Measurements from ENCODE around the gene GDNF.
"Not testable (repeated sequence)": the region's sequence is repeated elsewhere in the genome, so short reads cannot be mapped to it uniquely, and the experiment has no call there.

GDNF gene

GRCh38 chr5:37816331-37816730 lies 23.5 kb downstream of the GDNF start:
- no peak for DNase-seq (ENCODE audit: low read depth in 2 of 2)

GRCh38 chr5:37815913-37816312 lies 23.9 kb downstream of the GDNF start:
- DNase-seq (ENCODE audit: low read depth in 2 of 2) = no peak

GRCh38 chr5:37814699-37815098 lies 25.1 kb downstream of the GDNF start:
- no peak for DNase-seq (ENCODE audit: low read depth in 2 of 2)

GRCh38 chr5:37812365-37812764 lies 27.5 kb downstream of the GDNF start:
- no peak for DNase-seq (ENCODE audit: low read depth in 2 of 2)

- DNase-seq (ENCODE audit: low read depth in 2 of 2) = no peak
Observed at GRCh38 chr5:37811866-37812265, 28.0 kb downstream of the GDNF start.

- DNase-seq (ENCODE audit: low read depth in 2 of 2) = no peak
Observed at GRCh38 chr5:37810311-37810710, 29.5 kb downstream of the GDNF start.

- no peak for DNase-seq (ENCODE audit: low read depth in 2 of 2)
Observed at GRCh38 chr5:37808945-37809344, 30.9 kb downstream of the GDNF start.

GRCh38 chr5:37807621-37808301 lies 32.1 kb downstream of the GDNF start:
- no peak for DNase-seq (ENCODE audit: low read depth in 2 of 2)

GRCh38 chr5:37807015-37807414 lies 32.8 kb downstream of the GDNF start:
- DNase-seq (ENCODE audit: low read depth in 2 of 2) = no peak

GRCh38 chr5:37806476-37806875 lies 33.4 kb downstream of the GDNF start:
- no peak for DNase-seq (ENCODE audit: low read depth in 2 of 2)

GRCh38 chr5:37806016-37806415 lies 33.8 kb downstream of the GDNF start:
- no peak for DNase-seq (ENCODE audit: low read depth in 2 of 2)

- DNase-seq (ENCODE audit: low read depth in 2 of 2) = no peak
Observed at GRCh38 chr5:37804401-37804800, 35.4 kb downstream of the GDNF start.

GRCh38 chr5:37803487-37803886 lies 36.4 kb downstream of the GDNF start:
- DNase-seq (ENCODE audit: low read depth in 2 of 2) = no peak

- DNase-seq (ENCODE audit: low read depth in 2 of 2) = no peak
Observed at GRCh38 chr5:37801521-37801920, 38.3 kb downstream of the GDNF start.

- no peak for DNase-seq (ENCODE audit: low read depth in 2 of 2)
Observed at GRCh38 chr5:37799865-37800421, 39.9 kb downstream of the GDNF start.

GRCh38 chr5:37796435-37796834 lies 43.4 kb downstream of the GDNF start:
- not testable (repeated sequence) for DNase-seq (ENCODE audit: low read depth in 2 of 2)

GRCh38 chr5:37795292-37795691 lies 44.5 kb downstream of the GDNF start:
- not testable (repeated sequence) for DNase-seq (ENCODE audit: low read depth in 2 of 2)

- DNase-seq (ENCODE audit: low read depth in 2 of 2) = no peak
Observed at GRCh38 chr5:37792975-37793631, 46.7 kb downstream of the GDNF start.

- DNase-seq (ENCODE audit: low read depth in 2 of 2) = no peak
Observed at GRCh38 chr5:37791321-37791720, 48.5 kb downstream of the GDNF start.

GRCh38 chr5:37789991-37790390 lies 49.9 kb downstream of the GDNF start:
- no peak for DNase-seq (ENCODE audit: low read depth in 2 of 2)

- DNase-seq (ENCODE audit: low read depth in 2 of 2) = no peak
Observed at GRCh38 chr5:37787742-37788141, 52.1 kb downstream of the GDNF start.

GRCh38 chr5:37786862-37787519 lies 52.9 kb downstream of the GDNF start:
- DNase-seq (ENCODE audit: low read depth in 2 of 2) = no peak

GRCh38 chr5:37786416-37786815 lies 53.4 kb downstream of the GDNF start:
- DNase-seq (ENCODE audit: low read depth in 2 of 2) = no peak

All from stimulated activated CD4-positive, alpha-beta T cell treated with anti-CD3 and anti-CD28 coated beads, Interleukin-1b, Interleukin-23, amount 100 ng/mL, for 1 hour (primary cell).